Stimulated activated CD8-positive, alpha-beta memory T cell treated with anti-CD3 and anti-CD28 coated beads, Interleukin-4, amount 100 ng/mL, for 4 hours (primary cell): ENCODE data around the gene ARHGEF4.

ENCODE experiments used
- DNase-seq, 2 donors: peaks; one replicate each; pipeline ENCODE4 v3.0.0-alpha.2; 2020; ENCODE audit warnings: low read depth in 2 of 2, low spot score in 1 of 2

Gene ARHGEF4

GRCh38 chr2:130916438-130916705 is 79.7 kb downstream of the ARHGEF4 start:
- DNase-seq: no peak

- no peak for DNase-seq
Observed at GRCh38 chr2:130917006-130917688, 80.4 kb downstream of the ARHGEF4 start.

GRCh38 chr2:130918393-130918792 is 81.7 kb downstream of the ARHGEF4 start:
- no peak for DNase-seq

GRCh38 chr2:130920415-130921163 is 83.9 kb downstream of the ARHGEF4 start:
- peak in 1 of 2 donors; percentile 49 for DNase-seq

- DNase-seq: no peak
Observed at GRCh38 chr2:130921164-130921476, 84.4 kb downstream of the ARHGEF4 start.

GRCh38 chr2:130922417-130922816 is 85.7 kb downstream of the ARHGEF4 start:
- no peak for DNase-seq

GRCh38 chr2:130928385-130928784 is 91.7 kb downstream of the ARHGEF4 start:
- DNase-seq: no peak

- no peak for DNase-seq
Observed at GRCh38 chr2:130930740-130931659, 94.3 kb downstream of the ARHGEF4 start.

GRCh38 chr2:130933501-130933900 is 96.8 kb downstream of the ARHGEF4 start:
- no peak for DNase-seq

GRCh38 chr2:130936451-130936850 is 99.7 kb downstream of the ARHGEF4 start:
- DNase-seq: no peak

GRCh38 chr2:130947967-130948366 is 111.3 kb downstream of the ARHGEF4 start:
- no peak for DNase-seq

GRCh38 chr2:130949954-130950353 is 113.2 kb downstream of the ARHGEF4 start:
- DNase-seq: no peak

GRCh38 chr2:130951018-130951417 is 114.3 kb downstream of the ARHGEF4 start:
- no peak for DNase-seq

GRCh38 chr2:130954873-130955272 is 118.2 kb downstream of the ARHGEF4 start:
- DNase-seq: no peak

- no peak for DNase-seq
Observed at GRCh38 chr2:130957915-130958314, 121.2 kb downstream of the ARHGEF4 start.

- DNase-seq: no peak
Observed at GRCh38 chr2:130963196-130963848, 126.6 kb downstream of the ARHGEF4 start.

GRCh38 chr2:130963849-130964793 is 127.4 kb downstream of the ARHGEF4 start:
- DNase-seq: no peak

- DNase-seq: no peak
Observed at GRCh38 chr2:130964931-130965330, 128.2 kb downstream of the ARHGEF4 start.

GRCh38 chr2:130966149-130966774 is 129.5 kb downstream of the ARHGEF4 start:
- DNase-seq: no peak
